NCI-H748 treated with DMSO at 0.1 percent for 48 hours (cell line): ENCODE measurements around the gene KCNAB1.
A peak's percentile ranks its signal among the peaks of the same experiment; 100 is the strongest.

Experiments used
- DNase-seq: peaks from one replicate; lab custom pipeline; 2025; lab: John Stamatoyannopoulos, UW

KCNAB1 gene

DNA sequence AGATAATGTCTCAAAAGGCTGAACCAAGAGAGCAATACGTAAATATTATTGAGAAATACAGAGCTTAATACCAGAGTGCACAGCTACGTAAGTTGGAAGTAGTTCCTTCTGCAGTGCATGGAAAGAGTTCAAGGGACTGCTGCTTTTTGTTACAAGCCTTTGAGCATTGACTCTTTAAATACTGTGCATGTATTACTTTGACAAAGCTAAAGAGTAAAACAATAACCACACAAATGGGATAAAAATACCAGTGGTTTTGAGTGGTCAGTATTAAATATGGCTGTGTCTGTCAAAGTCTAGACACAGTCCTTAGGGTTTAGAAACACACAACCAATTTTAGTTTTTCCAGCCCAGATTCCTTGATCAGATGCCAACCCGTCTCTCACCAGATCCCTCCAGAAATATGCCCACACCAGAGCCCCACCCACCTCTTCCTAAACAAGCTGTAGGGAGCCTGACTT lies 372.5 kb downstream of the KCNAB1 start:
- DNase-seq = no peak

DNA sequence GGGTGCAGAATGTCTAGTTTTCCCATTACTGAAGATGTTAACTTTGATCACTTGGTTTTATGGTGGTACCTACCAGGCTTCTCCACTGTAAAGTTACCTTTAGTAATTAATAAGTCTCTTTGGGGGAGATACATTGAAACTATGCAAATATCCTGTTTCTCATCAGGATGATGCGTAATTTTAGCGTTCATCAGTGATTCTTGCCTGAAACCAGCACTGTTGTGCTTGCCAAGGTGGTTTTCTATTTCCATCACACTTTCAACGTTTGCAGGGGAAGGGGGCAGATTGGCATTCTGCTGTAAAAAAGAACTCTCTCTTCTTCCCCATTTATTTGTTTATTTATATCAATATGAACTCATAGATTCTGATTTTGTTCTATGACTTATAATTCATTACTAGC lies 373.5 kb downstream of the KCNAB1 start:
- DNase-seq = no peak

DNA sequence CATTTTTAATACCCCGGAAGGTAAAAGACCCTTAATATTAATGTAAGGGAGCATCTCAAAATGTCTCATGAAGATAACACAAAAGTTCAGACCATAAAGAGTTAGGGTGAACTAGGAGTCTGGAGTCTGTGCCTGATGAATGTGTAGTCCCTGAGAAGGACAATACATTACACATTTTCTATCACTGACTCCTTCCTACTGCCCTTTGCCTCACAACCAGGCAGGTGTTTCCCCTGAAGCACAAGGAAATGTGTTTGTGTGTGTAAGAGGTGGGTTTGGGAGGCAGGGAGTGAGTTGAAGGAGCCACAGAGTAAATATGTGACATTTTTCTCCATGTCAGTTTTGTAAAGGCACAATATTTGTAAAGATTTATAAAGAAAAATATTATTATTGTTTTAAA lies 375.4 kb downstream of the KCNAB1 start:
- no peak for DNase-seq

DNA sequence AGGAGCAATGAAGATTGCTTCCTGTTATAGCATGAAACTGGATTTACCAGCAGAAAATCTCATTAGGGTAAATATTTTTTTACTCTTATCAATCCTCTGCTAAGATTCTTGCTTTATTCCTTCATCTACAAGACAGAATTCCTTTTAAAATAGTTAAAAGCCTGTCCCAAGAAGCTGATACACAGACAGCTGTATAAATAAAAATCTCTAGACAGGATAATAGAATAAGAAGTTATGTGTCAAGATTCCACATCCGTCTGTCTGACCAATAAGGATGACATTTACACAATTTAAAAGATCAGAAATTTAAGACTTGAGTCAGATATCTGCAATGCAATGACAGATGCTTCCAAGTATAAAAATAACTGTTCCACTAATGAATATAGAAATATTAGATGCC lies 376.9 kb downstream of the KCNAB1 start:
- DNase-seq = no peak

GRCh38 chr3:156498307-156498706 lies 377.9 kb downstream of the KCNAB1 start:
- no peak for DNase-seq

- no peak for DNase-seq
These were observed 386.9 kb downstream of the KCNAB1 start for GRCh38 chr3:156507285-156507684.

- DNase-seq = peak; percentile 5
These were observed 389.1 kb downstream of the KCNAB1 start for GRCh38 chr3:156509189-156510174.

DNA sequence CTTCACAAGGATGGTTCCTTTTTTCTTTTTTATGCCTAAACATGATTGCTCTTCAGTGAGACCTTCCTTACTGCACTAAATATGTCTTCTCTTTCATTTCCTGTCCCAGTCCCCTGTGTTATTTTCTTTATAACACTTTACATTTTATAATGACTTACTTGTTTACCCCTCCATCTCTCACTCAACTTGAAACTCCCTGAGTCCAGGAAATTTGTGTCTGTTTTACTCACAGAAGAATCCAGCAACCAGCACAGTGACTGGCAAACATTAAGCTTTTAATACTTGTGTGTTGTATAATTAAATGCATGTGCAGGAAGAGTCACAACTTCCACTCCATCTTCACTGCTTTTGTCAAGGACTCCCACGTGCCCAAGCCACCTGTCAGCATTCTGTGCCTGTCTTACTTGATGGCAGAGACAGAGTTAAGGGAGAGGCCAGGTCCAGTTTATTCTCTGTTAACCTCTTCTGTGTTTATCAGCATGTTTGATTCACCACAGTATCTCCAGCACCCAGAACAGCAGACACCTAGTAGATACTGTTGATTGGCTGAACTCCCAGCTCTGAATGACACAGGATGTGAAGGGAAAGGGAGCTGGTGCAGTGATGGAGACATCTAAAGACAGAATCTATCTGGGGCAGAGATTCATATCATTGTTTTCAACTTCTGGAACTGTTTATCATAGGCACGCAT lies 391.8 kb downstream of the KCNAB1 start:
- DNase-seq = no peak

- DNase-seq = peak; percentile 31
These were observed 393.2 kb downstream of the KCNAB1 start for GRCh38 chr3:156513619-156514018.

DNA sequence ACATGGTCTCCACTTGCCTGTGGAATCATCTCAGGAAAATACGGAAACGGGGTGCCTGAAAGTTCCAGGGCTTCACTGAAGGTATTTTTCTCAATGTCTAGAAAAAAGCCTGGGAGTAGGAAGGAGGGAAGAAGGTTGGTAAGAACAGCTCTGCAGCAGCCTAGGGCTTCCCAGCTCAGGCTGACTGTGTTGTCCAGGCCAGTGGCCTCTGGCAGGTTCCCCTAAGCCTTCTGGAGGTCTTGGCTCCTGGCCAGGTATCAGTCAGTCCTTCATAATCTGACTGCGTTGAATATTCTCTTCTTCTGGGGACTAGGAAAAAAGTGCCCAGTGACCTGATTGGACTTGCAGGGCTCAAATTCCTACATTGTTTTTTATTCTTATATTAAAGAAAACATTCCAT lies 395.9 kb downstream of the KCNAB1 start:
- DNase-seq = no peak

DNA sequence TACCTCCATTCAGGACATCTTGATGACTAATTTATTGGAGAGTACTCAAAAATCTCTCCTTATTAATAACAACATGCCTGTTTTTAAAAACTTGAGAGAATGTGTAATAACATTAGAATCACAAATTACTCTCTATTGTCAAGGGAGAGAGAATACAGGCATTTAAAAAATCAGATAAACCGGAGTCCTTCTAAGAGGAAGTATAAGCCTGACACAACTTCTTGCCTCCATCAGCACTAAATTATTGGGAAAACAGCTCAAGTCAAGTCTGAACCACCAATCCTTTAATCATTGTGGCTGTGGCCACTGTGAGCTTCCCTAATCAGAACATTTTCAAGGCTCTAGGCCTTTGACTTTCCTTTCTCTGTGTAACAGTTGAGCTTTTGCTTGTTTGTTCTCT lies 396.6 kb downstream of the KCNAB1 start:
- no peak for DNase-seq

DNA sequence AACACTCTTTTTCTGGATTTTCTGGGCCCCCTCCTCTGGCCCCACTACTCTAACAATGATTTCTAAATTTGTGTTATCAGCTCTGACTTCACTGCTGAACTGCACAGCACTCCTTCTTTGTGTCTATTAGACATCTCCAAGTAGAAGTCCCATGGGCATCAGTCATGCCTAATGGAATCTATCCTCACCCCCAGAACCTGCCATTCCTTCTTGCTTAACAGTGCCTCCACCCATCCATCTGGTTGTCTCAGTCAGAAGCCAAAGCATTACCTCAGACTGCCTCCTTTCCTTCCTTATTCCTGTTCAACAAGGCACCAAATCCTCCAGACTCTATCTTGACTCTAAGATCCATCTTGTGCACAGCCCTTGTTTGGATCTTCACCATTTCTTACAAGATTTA lies 398.3 kb downstream of the KCNAB1 start:
- DNase-seq = no peak

- DNase-seq = no peak
These were observed 399.4 kb downstream of the KCNAB1 start for GRCh38 chr3:156519758-156520162.

GRCh38 chr3:156522673-156523072 lies 402.3 kb downstream of the KCNAB1 start:
- no peak for DNase-seq

GRCh38 chr3:156525808-156526207 lies 405.4 kb downstream of the KCNAB1 start:
- no peak for DNase-seq

- no peak for DNase-seq
These were observed 406.7 kb downstream of the KCNAB1 start for GRCh38 chr3:156527060-156527459.

- DNase-seq = no peak
These were observed 410.6 kb downstream of the KCNAB1 start for GRCh38 chr3:156530980-156531379.

- no peak for DNase-seq
These were observed 412.4 kb downstream of the KCNAB1 start for GRCh38 chr3:156532730-156533129.

- DNase-seq = no peak
These were observed 412.8 kb downstream of the KCNAB1 start for GRCh38 chr3:156533205-156533604.

GRCh38 chr3:156535162-156535627 lies 414.8 kb downstream of the KCNAB1 start:
- DNase-seq = no peak

GRCh38 chr3:156535798-156536197 lies 415.4 kb downstream of the KCNAB1 start:
- no peak for DNase-seq

DNA sequence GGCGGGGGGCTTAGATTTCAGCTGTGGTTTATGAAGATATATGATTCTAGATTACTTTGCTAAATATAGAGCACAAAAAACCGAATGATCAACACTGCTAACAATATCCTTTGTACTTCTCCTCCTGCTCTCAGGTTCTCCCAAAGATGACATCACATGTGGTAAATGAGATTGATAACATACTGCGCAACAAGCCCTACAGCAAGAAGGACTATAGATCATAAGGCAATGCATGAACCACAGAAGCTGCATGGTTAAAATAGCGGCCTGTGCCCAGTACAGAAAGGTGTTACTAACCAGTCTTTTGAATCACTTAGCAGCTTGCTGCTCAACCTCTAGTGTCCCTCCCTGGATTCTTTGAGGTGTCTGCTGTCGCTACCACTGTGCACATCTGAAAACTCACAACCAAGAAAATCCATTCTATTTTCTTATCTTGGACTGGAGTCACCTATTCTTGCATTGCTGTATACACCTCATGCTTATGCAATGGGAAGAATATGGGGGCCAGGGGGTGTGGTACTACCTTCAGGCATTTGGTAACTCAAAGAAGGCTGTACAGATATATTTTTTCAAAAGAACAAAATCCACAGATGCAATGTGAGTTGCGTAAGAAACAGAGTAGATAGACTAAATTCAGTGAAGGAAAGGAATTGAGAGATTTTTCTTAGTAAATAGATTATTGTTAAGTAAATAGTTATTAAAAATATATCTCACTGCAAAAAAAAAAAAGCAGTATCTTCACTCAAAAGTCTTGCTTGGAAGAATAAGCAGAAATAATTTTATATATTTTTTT lies 416.3 kb downstream of the KCNAB1 start:
- DNase-seq = no peak
